IMR-90 (cell line): ENCODE data around the gene CEP76. TPM values are rescaled to one million over a fixed set of nuclear protein-coding genes. Genes with fewer than 3 reads are reported as not detected.

Source experiments
- ATAC-seq: fragments of 200-7000 bp; cut with Tn5 transposase; 2 replicates; pipeline ENCODE4 v1.9.1; 2020; ENCODE audit warnings: low read depth, mild to moderate bottlenecking, moderate library complexity
- BruUV-seq: library from RNA; stranded (reverse); fragments of 400-500 nt; replicated peaks from 2 replicates; lab custom pipeline; 2021; lab: Mats Ljungman, UMichigan
- CTCF ChIA-PET: fragments of 300-600 bp; formaldehyde crosslinking; extraction: SDS; loops from one replicate; lab custom pipeline; 2021; ENCODE audit warnings: antibody characterized with exemption; lab: Yijun Ruan, JAX
- POLR2A ChIA-PET: fragments of 300-600 bp; sonication (Branson Sonifier 250); formaldehyde crosslinking; loops from one replicate; lab custom pipeline; 2022; ENCODE audit warnings: antibody characterized with exemption; ENCODE audit not compliant: unreplicated experiment; lab: Charles Lee
- DNase-seq: peaks from one replicate; pipeline ENCODE4 v3.0.0; 2013
- H2AFZ ChIP-seq: replicated peaks from 2 replicates; pipeline ENCODE3; 2013; ENCODE audit warnings: low read length, mild to moderate bottlenecking; ENCODE audit not compliant: poor library complexity
- H2AK5ac ChIP-seq: 2 replicates; pipeline ENCODE4 v1.6.1; 2013; ENCODE audit warnings: low read depth, low read length, inconsistent platforms
- H2AK9ac ChIP-seq: replicated peaks from 2 replicates; pipeline ENCODE3; 2013; ENCODE audit warnings: mild to moderate bottlenecking, low read depth, low read length, moderate library complexity; ENCODE audit not compliant: poor library complexity
- H2BK120ac ChIP-seq: 2 replicates; pipeline ENCODE4 v1.6.1; 2013; ENCODE audit warnings: low read depth, low read length, inconsistent platforms
- H2BK15ac ChIP-seq: 3 replicates; pipeline ENCODE4 v1.6.1; 2013; ENCODE audit warnings: low read depth, low read length, inconsistent platforms
- H2BK20ac ChIP-seq: 2 replicates; pipeline ENCODE4 v1.6.1; 2013; ENCODE audit warnings: low read depth, mild to moderate bottlenecking, inconsistent platforms, low read length, moderate library complexity
- H2BK5ac ChIP-seq: 2 replicates; pipeline ENCODE4 v1.6.1; 2013; ENCODE audit warnings: mild to moderate bottlenecking, low read depth, low read length, inconsistent platforms; ENCODE audit not compliant: poor library complexity, severe bottlenecking
- H3K14ac ChIP-seq: replicated peaks from 2 replicates; pipeline ENCODE4 v1.6.1; 2013; ENCODE audit warnings: low read depth, low read length, inconsistent platforms
- H3K18ac ChIP-seq: 2 replicates; pipeline ENCODE4 v1.6.1; 2013; ENCODE audit warnings: low read depth, low read length, control low read depth
- H3K23ac ChIP-seq: 2 replicates; pipeline ENCODE4 v1.6.1; 2013; ENCODE audit warnings: low read depth, low read length, inconsistent platforms
- H3K27ac ChIP-seq: 2 replicates; pipeline ENCODE4 v1.5.1; 2013; ENCODE audit warnings: mild to moderate bottlenecking, control low read depth, low read length; ENCODE audit not compliant: insufficient read depth
- H3K27me3 ChIP-seq: 2 replicates; pipeline ENCODE4 v1.6.1; 2013; ENCODE audit warnings: low read length; ENCODE audit not compliant: control insufficient read depth, insufficient read depth
- H3K36me3 ChIP-seq: 2 replicates; pipeline ENCODE4 v1.6.1; 2013; ENCODE audit warnings: low read length, mixed read lengths; ENCODE audit not compliant: control insufficient read depth, insufficient read depth
- H3K4ac ChIP-seq: 2 replicates; pipeline ENCODE4 v1.6.1; 2013; ENCODE audit warnings: low read depth, low read length, inconsistent platforms
- H3K4me1 ChIP-seq: 2 replicates; pipeline ENCODE4 v1.6.1; 2013; ENCODE audit warnings: low read length, mixed read lengths; ENCODE audit not compliant: control insufficient read depth, insufficient read depth
- H3K4me2 ChIP-seq: 2 replicates; pipeline ENCODE4 v1.6.1; 2013; ENCODE audit warnings: low read depth, mild to moderate bottlenecking, control low read depth, low read length, moderate library complexity
- H3K4me3 ChIP-seq: 2 replicates; pipeline ENCODE4 v1.5.1; 2013; ENCODE audit warnings: low read depth, mild to moderate bottlenecking, control low read depth, low read length, moderate library complexity; ENCODE audit not compliant: insufficient read depth
- H3K56ac ChIP-seq: 2 replicates; pipeline ENCODE4 v1.6.1; 2013; ENCODE audit warnings: low read length, inconsistent platforms; ENCODE audit not compliant: insufficient read depth; ENCODE audit errors: extremely low read depth
- H3K79me1 ChIP-seq, 2 experiments: 2 replicates each; pipeline ENCODE4 v1.6.1; 2013; ENCODE audit warnings: low read length in 2 of 2, inconsistent platforms in 1 of 2, low read depth in 1 of 2
- H3K9ac ChIP-seq: 2 replicates; pipeline ENCODE4 v1.6.1; 2013; ENCODE audit warnings: low read depth, low read length, control low read depth
- H3K9me1 ChIP-seq: 2 replicates; pipeline ENCODE4 v1.6.1; 2013; ENCODE audit warnings: low read length, inconsistent platforms; ENCODE audit not compliant: insufficient read depth
- H3K9me3 ChIP-seq: 2 replicates; pipeline ENCODE4 v1.6.1; 2013; ENCODE audit warnings: low read length; ENCODE audit not compliant: control insufficient read depth, insufficient read depth
- H4K20me1 ChIP-seq: 2 replicates; pipeline ENCODE4 v1.6.1; 2013; ENCODE audit warnings: low read length, inconsistent platforms; ENCODE audit not compliant: insufficient read depth
- H4K5ac ChIP-seq: 2 replicates; pipeline ENCODE4 v1.6.1; 2013; ENCODE audit warnings: mild to moderate bottlenecking, low read depth, low read length, control low read depth
- H4K8ac ChIP-seq, 2 experiments: 2 replicates each; pipeline ENCODE4 v1.6.1; 2013; ENCODE audit warnings: low read depth in 2 of 2, low read length in 2 of 2, control low read depth in 1 of 2, inconsistent platforms in 1 of 2
- H4K91ac ChIP-seq: 2 replicates; pipeline ENCODE4 v1.6.1; 2013; ENCODE audit warnings: low read depth, low read length, inconsistent platforms; ENCODE audit not compliant: insufficient read depth
- BHLHE40 ChIP-seq: fragments of 150-350 bp; IDR thresholded peaks from 2 replicates; pipeline ENCODE4 v1.6.1; 2016; ENCODE audit warnings: mild to moderate bottlenecking, low read depth, low read length
- CEBPB ChIP-seq: IDR thresholded peaks from 2 replicates; pipeline ENCODE4 v1.6.1; 2012; ENCODE audit warnings: low read depth, low read length, improper control_type of control experiment
- CHD1 ChIP-seq: IDR thresholded peaks from 2 replicates; pipeline ENCODE4 v1.6.1; 2012; ENCODE audit warnings: low read depth, low read length, improper control_type of control experiment
- CTCF ChIP-seq: conservative IDR thresholded peaks from 2 replicates; pipeline ENCODE4 v1.5.1; 2012; ENCODE audit warnings: mild to moderate bottlenecking, low read depth, low read length, improper control_type of control experiment
- ELK1 ChIP-seq: fragments of 150-350 bp; IDR thresholded peaks from 2 replicates; pipeline ENCODE4 v1.6.1; 2016; ENCODE audit warnings: low read depth, mild to moderate bottlenecking, low read length, moderate library complexity, borderline replicate concordance
- FOS ChIP-seq: fragments of 150-350 bp; IDR thresholded peaks from 2 replicates; pipeline ENCODE4 v1.6.1; 2016; ENCODE audit warnings: low read depth, low read length
- MAFK ChIP-seq: IDR thresholded peaks from 2 replicates; pipeline ENCODE4 v1.6.1; 2012; ENCODE audit warnings: low read depth, low read length, improper control_type of control experiment
- MAZ ChIP-seq: IDR thresholded peaks from 2 replicates; pipeline ENCODE4 v1.6.1; 2012; ENCODE audit warnings: low read depth, mild to moderate bottlenecking, low read length, improper control_type of control experiment, moderate library complexity, borderline replicate concordance
- MXI1 ChIP-seq: IDR thresholded peaks from 2 replicates; pipeline ENCODE4 v1.6.1; 2012; ENCODE audit warnings: low read depth, mild to moderate bottlenecking, low read length, moderate library complexity, borderline replicate concordance
- NFE2L2 ChIP-seq: fragments of 150-350 bp; IDR thresholded peaks from 2 replicates; pipeline ENCODE4 v1.6.1; 2016; ENCODE audit warnings: low read depth, mild to moderate bottlenecking, low read length
- POLR2A ChIP-seq: IDR thresholded peaks from 2 replicates; pipeline ENCODE4 v1.6.1; 2012; ENCODE audit warnings: mild to moderate bottlenecking, low read depth, low read length
- RAD21 ChIP-seq: IDR thresholded peaks from 2 replicates; pipeline ENCODE4 v1.6.1; 2012; ENCODE audit warnings: low read length, improper control_type of control experiment
- RCOR1 ChIP-seq: IDR thresholded peaks from 2 replicates; pipeline ENCODE4 v1.6.1; 2012; ENCODE audit warnings: mild to moderate bottlenecking, low read length, improper control_type of control experiment; ENCODE audit not compliant: insufficient replicate concordance
- RFX5 ChIP-seq: IDR thresholded peaks from 2 replicates; pipeline ENCODE4 v1.8.0; 2012; ENCODE audit warnings: low read depth, mild to moderate bottlenecking, low read length, moderate library complexity
- SMC3 ChIP-seq: fragments of 150-350 bp; IDR thresholded peaks from 2 replicates; pipeline ENCODE4 v1.6.1; 2016; ENCODE audit warnings: low read depth, mild to moderate bottlenecking, antibody characterized with exemption, low read length, moderate library complexity
- USF2 ChIP-seq: fragments of 150-350 bp; IDR thresholded peaks from 2 replicates; pipeline ENCODE4 v1.6.1; 2017; ENCODE audit warnings: mild to moderate bottlenecking, antibody characterized with exemption, low read length, low read depth
- WGBS, 2 experiments: methylation state at CpG; one replicate each; pipeline versions ENCODE4 v1.1.5 to v1.1.7; 2013; ENCODE audit warnings: missing lambda C conversion rate in 2 of 2; ENCODE audit not compliant: insufficient read length in 1 of 2; ENCODE audit errors: extremely low coverage in 2 of 2; 5-methylcytosine and 5-hydroxymethylcytosine counted together
- dilution Hi-C: fragments of 300-500 bp; cut with HindIII; formaldehyde crosslinking; loops from one replicate; pipeline ENCODE4 v1.14.3; 2018; ENCODE audit warnings: low sequenced_read_pairs; ENCODE audit not compliant: unreplicated experiment
- in situ Hi-C: fragments of 300-500 bp; cut with MboI; formaldehyde crosslinking; loops from 3 replicates; pipeline ENCODE4 v1.14.3; 2019; ENCODE audit warnings: low sequenced_read_pairs, inconsistent platforms, mixed read lengths
- intact Hi-C: fragments of 100-400 bp; cut with micrococcal nuclease; formaldehyde crosslinking; loops from 2 replicates; pipeline ENCODE4 v1.10.0; 2022
- polyA plus RNA-seq, 3 experiments: library from polyadenylated mRNA; depleted of rRNA; stranded (reverse); fragments of >200 nt; gene quantifications; 2 replicates each; pipeline ENCODE4 v1.2.3, GENCODE V29; 2012; ENCODE audit warnings: low replicate concordance in 1 of 3
- total RNA-seq: library from RNA; depleted of rRNA; stranded (reverse); fragments of >200 nt; gene quantifications from 2 replicates; pipeline ENCODE4 v1.2.3, GENCODE V29; 2012

Gene CEP76
- total and polyA plus RNA-seq, 2 of the 4 experiments (the other 2 are of a cell fraction), result 5.1 to 8.1 TPM

- H3K79me1 ChIP-seq, result peaks cover 0 to 38% of the 10 kb centered on the region in 2 experiments; a peak in 2 of 4 replicates
- H2AFZ ChIP-seq, result no peak overlapping the region
- H3K14ac ChIP-seq, result no peak overlapping the region
- no peak overlapping the region for H3K27ac ChIP-seq
- CTCF ChIA-PET, result interaction anchor here (0.7 kb wide), 1 partner anchor 115 kb away, joined by 5 read pairs; no protein-coding TSS in a partner anchor
- H3K9ac ChIP-seq, result no peak overlapping the region
- dilution Hi-C loops, result no loop called here
- H2BK20ac ChIP-seq, result no peak overlapping the region
- H3K4me1 ChIP-seq, result peaks cover 4% of the 10 kb centered on the region
- H2BK120ac ChIP-seq, result no peak overlapping the region
- no TSS peak for BruUV-seq
- no peak for TF ChIP-seq BHLHE40
- TF ChIP-seq POLR2A, result no peak
- no peak for TF ChIP-seq CTCF
- no peak for TF ChIP-seq SMC3
- no peak for TF ChIP-seq MAZ
- no peak for TF ChIP-seq RAD21
- no peak for TF ChIP-seq RCOR1
- TF ChIP-seq MAFK, result no peak
- TF ChIP-seq CEBPB, result no peak
- no peak for TF ChIP-seq ELK1
- no peak for TF ChIP-seq RFX5
- TF ChIP-seq MXI1, result no peak
- no peak for TF ChIP-seq USF2
- no peak for TF ChIP-seq FOS
- no peak for TF ChIP-seq CHD1
- TF ChIP-seq NFE2L2, result no peak
- no peak overlapping the region for H3K4me2 ChIP-seq
- no peak overlapping the region for H2BK5ac ChIP-seq
- no peak overlapping the region for H4K91ac ChIP-seq
- H4K20me1 ChIP-seq, result peaks cover 27% of the 10 kb centered on the region
- no peaks in the 10 kb centered on the region for H3K9me3 ChIP-seq
- no peak overlapping the region for H4K8ac ChIP-seq
- H3K4me3 ChIP-seq, result no peak overlapping the region
- intact Hi-C loops, result loop anchor here (5.0 kb wide), 2 partner anchors 248 to 278 kb away; partner anchors contain the start of genes AFG3L2 and PRELID3A
- H3K4ac ChIP-seq, result no peak overlapping the region
- H3K36me3 ChIP-seq, result no peaks in the 10 kb centered on the region; the same call in 1 of the 2 replicates
- in situ Hi-C loops, result no loop called here
- peaks cover 5% of the 10 kb centered on the region for H3K9me1 ChIP-seq
- H3K56ac ChIP-seq, result no peak overlapping the region
- H4K5ac ChIP-seq, result no peak overlapping the region
- H3K27me3 ChIP-seq, result no peaks in the 10 kb centered on the region
- H2AK5ac ChIP-seq, result no peak overlapping the region
- ATAC-seq (no peak), DNase-seq (no peak)
- H2AK9ac ChIP-seq, result no peak overlapping the region
- no peak overlapping the region for H3K18ac ChIP-seq
- H2BK15ac ChIP-seq, result no peak overlapping the region
- no CpG with 5 or more reads among the region's 1 CpG for WGBS, 2 experiments
- POLR2A ChIA-PET, result no interaction called here
- H3K23ac ChIP-seq, result no peak overlapping the region
These were observed 47.6 kb downstream of the CEP76 start for GRCh38 chr18:12654971-12655370.
